ENCODE measurements around the gene MLF2.
A peak's percentile ranks its signal among the peaks of the same experiment; 100 is the strongest.

MLF2 gene, protein sequence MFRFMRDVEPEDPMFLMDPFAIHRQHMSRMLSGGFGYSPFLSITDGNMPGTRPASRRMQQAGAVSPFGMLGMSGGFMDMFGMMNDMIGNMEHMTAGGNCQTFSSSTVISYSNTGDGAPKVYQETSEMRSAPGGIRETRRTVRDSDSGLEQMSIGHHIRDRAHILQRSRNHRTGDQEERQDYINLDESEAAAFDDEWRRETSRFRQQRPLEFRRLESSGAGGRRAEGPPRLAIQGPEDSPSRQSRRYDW

DNA sequence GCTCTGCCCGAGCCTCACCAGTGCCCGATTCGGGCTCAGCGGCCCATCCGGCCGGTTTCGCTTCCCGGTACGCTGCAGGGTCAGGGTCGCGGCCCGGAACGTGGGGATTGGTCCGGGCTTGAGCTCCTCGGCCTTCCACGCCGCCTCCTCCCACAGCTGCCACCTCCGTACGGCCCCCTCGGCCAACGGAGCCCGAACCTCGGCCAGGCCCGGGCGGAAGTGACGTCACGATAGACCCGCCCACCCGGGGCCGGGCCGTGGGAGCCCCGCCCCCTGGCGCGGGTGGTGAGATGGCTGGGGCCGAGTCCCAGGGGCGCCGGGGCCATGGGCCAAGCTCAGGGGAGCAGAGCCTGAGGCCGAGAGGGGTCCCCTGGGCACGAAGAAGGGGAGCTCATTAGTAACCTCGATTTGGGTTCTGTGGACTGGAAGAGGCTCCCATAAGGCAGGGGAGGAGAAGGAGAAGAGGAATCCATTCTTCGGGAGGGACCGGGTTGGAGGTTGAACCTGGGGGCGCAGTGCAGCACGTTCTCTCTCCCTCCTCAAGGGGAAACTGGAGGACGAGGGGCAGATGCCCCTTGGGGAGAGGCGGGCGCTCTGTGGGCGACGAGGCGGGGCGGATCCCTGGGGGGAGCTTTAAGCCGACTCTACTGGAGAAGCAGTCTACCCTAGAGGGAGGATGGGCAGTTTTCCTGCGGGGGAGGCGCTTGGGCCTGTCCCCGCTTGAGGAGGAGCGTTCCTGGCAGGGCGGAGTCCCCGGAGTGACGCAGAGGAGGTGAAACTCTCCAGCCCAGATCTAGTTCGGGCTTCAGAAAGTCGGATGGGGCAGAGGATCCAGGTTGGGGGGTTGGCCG, at the start of gene MLF2:
MLF2 (minus strand) TSS at position 221 of the 851 bp plus-strand sequence. CDS start 807 bp downstream, outside the sequence.
- peak; percentile 99 for DNase-seq

DNA sequence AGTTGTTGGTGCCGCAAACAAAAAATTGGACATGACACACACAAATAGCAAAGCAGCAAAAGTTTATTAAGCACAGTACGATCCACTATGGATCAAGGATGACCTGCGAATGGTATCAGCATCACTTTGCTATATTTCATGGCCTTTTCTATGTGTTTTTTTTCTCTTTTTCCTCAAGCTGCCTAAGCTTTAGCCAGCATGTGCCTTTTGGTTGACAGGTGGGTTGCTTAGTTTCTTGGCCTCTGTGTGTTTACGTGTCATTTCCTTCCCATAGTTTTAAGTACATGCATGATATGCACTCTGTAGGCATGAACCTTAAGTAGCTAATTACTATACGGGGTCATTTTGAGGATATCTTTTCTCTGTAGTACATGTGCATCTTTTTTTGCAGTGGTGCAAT, 46.2 kb upstream of the MLF2 start:
- no peak for DNase-seq

DNA sequence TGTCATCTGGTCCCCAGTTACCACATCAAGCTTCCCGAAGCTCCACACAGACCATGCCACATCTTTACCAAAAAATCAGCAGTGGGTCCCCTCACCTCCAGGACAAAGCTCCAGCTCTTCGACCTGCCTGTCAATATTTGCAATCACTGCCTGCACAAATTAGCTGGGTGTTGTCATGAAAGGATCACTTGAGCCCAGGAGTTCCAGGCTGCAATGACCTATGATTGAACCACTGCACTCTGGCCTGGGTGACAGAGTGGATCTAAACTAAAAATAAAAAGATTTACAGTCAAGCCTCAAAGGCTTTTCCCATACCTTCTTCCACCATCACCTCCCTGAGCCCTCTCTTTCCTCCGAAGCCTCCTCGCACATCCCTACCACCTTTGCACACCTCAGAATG, 43.6 kb upstream of the MLF2 start:
- no peak for DNase-seq

DNA sequence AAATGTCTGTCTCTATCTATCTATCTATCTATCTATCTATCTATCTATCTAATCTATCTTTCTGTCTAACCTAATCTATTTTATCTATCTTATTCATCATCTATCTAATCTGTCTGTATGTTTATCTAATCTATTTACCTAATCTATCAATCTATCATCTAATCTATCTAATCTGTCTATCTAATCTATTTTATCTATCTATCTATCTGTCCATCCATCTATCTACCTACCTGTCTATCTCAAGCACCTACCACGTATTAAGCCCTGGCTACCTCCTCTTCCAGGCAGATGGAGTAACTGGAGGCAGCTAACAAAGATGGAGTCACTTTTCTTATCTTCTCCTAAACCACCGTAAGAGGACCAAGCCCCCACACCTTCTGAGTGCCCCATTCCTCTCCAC, 42.1 kb upstream of the MLF2 start:
- DNase-seq: no peak

DNA sequence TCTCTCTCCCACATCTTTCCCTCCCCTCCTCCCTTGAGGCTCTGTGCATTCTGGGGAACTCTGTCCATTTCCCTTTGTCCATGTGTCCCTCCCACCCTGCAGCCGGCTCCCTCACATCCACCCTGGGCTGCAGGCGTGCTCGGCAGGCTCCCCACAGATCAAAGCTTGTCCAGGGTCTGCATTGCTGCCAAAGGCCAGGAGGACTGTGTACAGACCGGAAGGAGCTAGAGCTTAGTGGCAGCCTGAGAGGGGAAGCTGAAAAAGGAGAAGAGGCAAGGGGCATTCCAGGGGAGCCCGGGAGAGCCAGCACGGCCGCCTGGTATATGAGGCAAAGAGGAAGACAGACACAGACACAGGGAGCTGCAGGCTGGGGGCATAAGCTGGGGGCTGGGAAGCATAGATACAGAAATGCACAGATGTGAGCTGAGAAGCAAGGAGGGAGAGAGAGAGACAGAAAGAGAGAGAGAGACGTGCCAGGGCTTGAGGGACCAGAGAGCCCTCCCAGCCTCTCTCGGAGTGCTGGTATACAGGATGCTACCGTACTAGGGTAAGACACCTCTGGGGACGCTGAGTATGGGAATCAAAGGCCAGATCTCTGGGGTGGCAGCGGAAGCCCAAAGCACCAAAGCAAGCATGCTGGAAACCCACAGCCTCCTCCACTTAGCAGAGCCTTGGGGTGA, 39.7 kb upstream of the MLF2 start:
- no peak for DNase-seq

DNA sequence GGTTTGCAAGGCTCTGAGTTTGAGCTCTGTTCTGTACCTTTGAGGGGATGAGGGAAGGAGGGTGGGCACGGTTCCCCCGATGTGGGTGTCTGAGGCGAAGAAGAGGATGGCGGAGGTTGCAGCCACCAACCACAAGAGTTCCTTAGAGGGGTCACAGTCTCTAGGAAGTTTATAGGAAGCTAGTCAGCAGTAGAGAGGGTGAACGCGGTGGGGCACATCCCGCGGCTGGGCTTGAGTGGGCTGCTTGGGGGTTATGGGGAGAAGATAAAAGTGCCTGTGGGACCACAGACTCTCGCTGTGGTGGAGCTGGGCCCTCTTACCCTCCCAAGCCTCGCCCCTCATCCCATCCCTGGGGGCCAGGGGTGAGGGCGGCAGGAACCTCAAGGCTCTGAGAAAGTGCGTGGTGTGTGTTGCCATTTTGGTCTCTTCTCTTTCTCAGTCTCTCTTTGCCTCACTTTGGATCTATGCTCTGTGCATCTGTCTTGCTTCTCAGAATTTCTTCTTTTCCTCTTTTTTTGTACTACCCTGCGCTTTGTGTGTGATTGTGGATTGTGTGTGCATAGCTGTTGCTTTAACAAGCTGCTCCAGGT, 39.1 kb upstream of the MLF2 start:
- DNase-seq: no peak

DNA sequence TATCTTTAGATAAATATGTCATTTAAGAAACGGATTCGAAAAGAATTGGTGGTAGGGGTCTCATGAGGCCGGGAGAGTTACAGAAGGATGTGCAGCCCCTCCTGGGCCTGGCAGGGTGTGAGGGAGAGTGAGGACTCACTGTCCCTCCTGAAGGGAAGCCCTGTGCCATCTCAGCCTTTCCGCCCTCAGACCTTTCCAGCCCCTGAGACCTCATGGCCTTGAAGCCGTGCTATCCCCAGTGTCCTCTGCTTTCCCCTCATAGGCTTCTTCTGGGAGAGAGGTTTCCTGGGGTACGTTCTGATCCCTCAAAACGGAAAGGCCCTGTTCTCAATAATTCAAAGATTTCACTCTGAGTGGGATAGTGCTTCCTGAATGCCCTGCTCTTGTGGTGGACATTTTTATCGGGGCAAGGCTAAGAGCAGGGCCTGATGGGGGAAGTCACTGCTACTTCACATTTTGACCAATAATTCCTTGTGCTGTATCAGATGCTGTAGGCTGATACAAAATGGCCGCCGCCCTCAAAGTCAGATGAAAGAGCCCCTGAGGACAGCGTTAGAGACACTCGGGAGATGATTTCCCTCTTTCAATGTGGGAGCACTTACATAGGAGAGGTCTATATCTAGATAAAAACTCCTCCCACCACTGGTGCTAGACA, 37.7 kb upstream of the MLF2 start:
- DNase-seq: no peak

DNA sequence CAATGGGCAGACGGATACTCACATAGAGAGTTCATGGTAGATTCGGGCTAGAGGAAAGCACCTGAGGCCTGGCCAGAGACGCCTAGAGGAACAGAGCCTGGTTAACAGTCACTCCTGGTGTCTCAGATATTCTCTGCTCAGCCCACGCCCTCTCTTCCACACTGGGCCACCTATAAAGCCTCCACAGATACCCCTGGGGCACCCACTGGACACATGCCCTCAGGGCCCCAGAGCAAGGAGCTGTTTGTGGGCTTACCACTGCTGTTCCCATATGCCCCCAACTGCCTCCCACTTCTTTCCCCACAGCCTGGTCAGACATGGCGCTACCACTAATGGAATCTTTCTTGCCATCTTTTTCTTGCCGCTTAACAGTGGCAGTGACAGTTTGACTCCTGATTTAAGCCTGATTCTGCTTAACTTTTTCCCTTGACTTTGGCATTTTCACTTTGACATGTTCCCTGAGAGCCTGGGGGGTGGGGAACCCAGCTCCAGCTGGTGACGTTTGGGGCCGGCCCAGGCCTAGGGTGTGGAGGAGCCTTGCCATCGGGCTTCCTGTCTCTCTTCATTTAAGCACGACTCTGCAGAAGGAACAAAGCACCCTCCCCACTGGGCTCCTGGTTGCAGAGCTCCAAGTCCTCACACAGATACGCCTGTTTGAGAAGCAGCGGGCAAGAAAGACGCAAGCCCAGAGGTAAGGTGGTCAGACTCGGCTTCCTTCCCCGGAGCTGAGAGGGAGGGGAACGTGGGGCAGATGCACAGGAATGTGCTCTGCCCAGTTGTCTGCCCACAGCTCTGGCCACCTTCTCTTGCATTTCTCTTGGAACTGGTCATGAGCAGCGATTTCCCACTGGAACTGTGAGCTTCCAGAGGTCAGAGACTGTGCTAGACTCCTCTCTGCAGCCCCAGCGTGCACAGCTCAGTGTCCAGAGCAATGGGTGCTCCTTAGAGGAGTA, 36.3 kb upstream of the MLF2 start, which contains the start of gene CD4:
CD4 (plus strand) TSS at position 557 of the 953 bp plus-strand sequence. CDS start 10,611 bp downstream, outside the sequence.
- DNase-seq: peak; percentile 58

DNA sequence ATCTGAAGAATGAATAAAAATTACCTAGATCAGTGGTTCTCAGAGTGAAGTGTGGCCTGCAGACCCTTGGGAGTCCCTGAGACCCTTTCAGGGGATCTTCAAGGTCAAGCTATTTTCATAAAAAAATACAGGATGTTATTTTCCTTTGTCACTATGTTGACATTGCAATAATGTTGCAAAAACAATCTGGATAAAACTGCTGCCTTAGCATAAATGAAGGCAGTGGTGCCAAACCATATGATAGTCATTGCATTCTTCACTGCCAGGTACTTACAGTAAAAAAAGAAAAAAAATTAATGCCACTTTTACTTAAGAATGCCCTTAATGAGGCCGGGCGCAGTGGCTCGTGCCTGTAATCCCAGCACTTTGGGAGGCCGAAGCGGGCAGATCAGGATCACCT, 34.4 kb upstream of the MLF2 start:
- no peak for DNase-seq

DNA sequence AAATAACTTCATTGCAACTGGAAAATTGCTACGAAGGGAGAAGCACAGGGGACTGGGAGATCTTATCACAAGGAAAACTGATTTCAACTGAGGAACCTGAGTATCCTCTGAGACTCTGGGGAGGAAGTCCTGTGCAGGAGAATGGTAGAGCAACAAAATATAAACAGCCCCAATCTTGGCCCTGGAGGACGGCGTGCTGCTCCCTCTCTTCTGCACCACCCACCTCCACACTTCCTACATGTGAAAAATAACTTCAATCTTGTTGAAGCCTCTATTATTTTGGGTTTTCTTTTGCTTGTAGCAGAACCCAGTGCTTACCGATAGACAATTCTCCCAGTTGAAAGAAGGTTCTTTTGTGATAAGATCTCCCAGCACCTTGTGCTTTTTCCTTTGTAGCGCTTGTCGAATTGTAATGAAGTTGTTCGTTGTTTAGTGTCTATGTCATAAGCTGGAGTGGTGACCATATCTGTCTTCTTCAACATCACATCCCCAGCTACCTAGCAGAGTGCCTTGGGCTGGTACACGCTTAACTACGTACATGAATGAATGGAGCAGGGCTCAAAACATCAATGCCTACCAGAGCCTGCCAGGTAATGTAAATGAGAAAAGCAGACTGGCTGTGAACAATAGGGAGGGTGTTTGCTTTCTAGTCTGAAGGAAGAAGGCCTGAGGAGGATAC, 33.6 kb upstream of the MLF2 start:
- DNase-seq: no peak

DNA sequence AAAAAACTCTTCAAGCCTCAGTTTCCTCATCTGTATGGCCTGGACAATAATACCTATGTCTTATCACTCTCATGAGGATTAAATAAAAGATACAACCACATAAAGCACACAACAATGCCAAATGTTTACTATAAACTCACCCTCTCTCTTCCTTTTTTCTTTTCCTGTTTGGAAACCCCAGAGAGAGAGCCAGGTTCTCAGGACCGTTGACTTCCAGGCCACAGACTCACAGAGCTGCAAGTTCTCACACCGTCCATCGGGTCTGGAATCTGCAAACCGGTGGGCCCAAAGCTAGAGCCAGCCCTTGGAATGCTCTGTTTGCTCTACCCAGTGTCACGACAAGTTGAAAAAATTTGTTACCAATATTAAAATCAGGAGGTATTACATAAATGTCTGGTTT, 31.8 kb upstream of the MLF2 start:
- no peak for DNase-seq

DNA sequence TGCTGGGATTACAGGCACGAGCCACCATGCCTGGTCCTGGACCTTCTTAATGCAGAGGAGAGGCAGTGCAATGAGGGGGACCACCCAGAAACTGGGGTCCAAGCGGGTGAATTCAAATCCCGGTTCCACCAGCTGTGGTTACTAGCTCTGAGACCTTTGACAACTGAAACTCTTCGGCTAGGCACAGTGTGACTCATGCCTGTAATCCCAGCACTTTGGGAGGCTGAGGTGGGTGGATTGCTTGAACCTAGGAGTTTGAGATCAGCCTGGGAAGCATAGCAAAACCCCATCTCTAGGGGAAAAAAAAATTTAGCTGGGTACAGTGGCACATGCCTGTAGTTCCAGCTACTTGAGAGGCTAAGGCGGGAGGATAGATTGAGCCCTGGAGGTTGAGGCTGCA, 31.4 kb upstream of the MLF2 start:
- no peak for DNase-seq

DNA sequence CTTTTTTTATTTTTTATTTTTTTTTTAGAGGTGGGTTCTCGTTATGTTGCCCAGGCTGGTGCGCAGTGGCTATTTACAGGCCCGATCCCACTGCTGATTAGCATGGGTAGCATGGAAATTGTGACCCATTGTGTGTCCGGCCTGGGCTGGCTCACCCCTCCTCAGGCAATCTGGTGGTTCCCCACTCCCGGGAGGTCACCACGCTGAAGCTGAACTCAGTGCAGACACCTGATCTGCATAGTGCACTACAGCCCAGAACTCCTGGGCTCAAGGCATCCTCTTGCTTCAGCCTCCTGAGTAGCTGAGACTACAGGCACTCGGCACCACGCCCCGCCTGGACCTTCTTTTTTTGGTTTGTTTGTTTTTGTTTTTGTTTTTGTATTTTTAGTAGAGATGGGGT, 30.9 kb upstream of the MLF2 start:
- no peak for DNase-seq

DNA sequence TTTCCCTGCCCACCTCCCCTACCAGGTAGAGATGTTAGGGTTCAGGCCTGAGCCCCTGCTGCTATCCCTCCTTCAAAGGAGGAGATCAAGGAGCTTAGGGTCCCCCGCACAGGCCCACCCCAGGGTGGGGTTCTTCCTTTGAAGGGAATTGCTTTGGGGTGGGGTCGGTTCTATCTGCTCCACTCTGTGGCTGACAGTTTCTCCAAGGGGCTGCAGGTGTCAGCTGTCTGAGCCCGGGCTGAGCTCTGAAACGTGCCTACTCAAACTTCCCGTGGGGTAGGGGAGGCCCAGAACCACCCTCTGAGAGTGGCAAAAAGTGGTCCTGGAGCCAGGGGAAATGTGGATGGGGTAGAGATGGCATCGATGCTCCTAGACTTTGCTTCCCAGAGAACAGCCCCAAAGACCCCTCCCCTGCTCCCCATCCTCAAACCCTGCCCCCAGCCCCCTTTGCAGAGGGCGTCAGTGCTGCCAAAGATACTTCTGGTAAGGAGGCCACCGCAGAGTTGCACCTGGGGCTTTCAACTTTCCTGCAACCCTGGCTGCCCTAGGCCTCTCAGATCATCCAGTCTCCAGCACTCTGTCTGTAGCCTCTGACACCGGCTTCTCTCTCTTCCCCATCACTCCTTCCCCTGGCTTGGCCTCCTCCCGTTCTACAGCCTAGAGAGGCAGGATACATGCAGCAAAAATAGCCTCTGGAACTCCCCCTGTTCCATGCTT, 30.1 kb upstream of the MLF2 start:
- DNase-seq: no peak

DNA sequence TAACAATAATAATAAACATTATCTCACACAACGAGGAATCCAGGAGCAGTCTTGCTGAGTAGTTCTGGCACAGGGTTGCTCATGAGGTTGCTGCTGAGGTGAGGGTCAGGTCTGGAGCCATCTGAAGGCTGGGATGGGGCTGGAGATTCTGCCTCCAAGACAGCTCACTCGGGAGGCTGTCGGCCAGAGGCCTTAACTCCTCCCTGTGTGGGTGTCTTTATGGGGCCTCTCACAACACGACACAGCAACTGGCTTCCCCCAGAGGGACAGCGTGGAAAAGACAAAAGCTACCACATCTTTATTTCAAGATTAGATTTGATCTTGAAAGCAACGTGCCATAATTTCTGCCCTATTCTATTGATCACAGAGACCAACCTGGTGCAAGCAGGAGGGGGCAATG, 29.2 kb upstream of the MLF2 start:
- no peak for DNase-seq

DNA sequence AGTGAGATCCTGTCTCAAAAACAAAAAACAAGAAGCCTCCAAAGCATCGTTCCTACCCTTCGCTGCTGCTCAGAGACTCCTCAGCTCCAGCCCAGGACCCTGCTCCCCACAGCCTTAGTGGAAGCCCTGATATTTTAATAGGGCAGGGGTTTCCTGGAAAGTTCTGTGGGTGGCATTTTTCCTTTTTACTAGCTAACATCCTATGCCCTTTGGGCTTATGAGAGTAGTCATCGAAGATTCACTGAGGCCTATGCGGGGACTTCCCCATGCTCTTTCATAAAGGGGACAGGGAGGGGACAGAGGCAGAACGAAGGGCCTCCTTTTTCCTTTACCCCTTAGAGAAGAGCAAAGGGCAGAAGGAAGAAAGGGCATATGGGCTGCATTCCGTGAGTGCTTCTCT, 27.6 kb upstream of the MLF2 start:
- DNase-seq: no peak

DNA sequence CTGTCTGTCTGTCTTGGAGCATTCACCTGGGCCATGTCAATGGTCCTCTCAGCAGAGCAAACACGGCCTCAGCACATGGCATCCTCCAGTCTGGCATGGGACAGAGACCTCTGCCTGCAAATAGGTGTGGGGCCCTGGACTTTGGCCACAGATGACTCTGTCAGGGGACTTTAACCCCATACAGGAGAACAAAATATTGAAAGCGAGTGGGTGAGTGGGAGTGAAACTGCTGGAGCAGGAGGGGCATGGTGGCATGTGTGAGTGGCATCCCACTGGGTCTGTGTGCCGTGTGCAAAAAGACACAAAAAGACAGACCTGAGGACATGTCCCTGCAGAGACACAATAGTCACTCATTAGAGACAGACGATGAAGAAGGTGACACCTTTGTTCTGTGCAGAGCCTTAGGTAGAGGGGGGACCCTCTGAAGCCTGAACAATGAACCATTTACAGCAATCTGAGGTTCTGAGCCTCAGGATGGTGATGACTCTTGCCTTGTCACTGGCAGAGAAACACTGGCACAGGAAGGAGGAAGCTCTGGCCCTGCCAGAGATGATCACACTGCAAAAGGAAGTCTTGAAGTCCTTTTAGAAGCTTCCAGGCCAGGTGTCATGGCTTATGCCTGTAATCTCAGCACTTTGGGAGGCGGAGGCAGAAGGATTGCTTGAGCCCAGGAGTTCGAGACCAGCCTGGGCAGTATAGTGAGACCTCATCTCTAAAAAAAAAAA, 26.9 kb upstream of the MLF2 start:
- DNase-seq: no peak

DNA sequence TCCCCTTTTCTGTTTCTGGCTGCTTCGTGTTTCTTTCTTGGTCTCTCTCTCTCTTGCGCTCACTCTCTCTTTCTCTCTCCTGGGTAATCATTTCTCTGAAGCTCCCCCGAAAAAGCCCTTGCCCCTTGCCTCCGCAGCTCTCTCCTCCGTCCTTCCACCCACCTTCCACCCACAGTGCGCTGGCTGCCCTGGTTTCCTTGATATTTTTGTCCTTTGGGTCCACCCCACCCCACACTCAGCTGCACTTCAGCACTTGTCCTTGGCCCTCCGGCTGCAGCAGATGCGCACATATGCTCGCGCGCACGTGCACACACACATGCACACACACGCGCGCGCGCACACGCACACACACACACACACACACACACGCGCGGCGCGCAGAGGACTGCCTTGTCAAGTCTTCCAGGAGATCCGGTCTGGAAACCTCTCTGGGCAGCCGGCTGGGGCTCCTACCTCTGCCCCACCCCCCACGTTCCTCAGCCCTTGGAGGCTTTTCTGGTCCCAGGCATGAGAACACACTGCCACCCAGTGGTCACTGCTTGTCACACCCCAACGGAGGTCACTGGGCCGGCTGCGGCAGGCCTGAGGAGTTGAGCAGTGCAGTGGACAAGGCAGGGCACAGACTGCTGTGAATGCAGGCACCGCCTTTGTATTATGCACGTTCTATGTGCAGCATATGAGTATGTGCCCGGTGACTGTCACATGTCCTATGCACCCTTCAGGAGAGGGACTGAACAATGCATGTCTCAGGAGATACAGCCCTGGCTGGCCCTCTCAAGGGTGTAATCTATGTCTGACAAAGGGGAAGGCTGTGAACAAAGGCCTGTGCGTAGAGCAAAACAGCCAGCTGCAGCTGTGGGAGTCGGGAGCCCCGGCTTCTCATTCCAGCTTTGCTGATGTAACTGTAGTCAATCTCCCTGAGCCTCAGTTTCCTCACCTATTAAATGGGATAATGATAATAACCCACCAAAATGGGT, 25.9 kb upstream of the MLF2 start:
- DNase-seq: peak; percentile 91

Measured in hematopoietic multipotent progenitor cell treated with erythropoietin and hydrocortisone succinate and interleukin-3 and kit ligand, for 8 days (in vitro differentiated cells).